HL-60 (cell line): ENCODE results near the gene CD40LG.

ENCODE experiments used
- DNase-seq, 2 experiments: peaks; one replicate each; pipeline ENCODE4 v3.0.0-alpha.2; 2010 to 2020; ENCODE audit warnings: low read depth in 1 of 2, low spot score in 1 of 2
- H3K27ac ChIP-seq: fragments of 250-450 bp; sonication (Bioruptor Pico); replicated peaks from 2 replicates; pipeline ENCODE4 v1.5.1; 2020; ENCODE audit warnings: mild to moderate bottlenecking, moderate library complexity
- H3K27me3 ChIP-seq: fragments of 250-450 bp; sonication (Bioruptor Pico); 2 replicates; pipeline ENCODE4 v1.5.1; 2021; ENCODE audit warnings: mild to moderate bottlenecking, moderate library complexity; ENCODE audit not compliant: insufficient read depth, poor library complexity, severe bottlenecking
- H3K4me3 ChIP-seq: replicated peaks from 2 replicates; pipeline ENCODE4 v1.5.1; 2011; ENCODE audit warnings: mild to moderate bottlenecking, control low read depth, low read length; ENCODE audit not compliant: insufficient read depth
- CTCF ChIP-seq: IDR thresholded peaks from one replicate; pipeline ENCODE4 v1.5.1; 2011; ENCODE audit warnings: low read length, control low read depth, inconsistent platforms; ENCODE audit not compliant: insufficient read depth
- GABPA ChIP-seq: IDR thresholded peaks from 2 replicates; pipeline ENCODE4 v1.6.1; 2012; ENCODE audit warnings: low read depth
- POLR2AphosphoS5 ChIP-seq: IDR thresholded peaks from 2 replicates; pipeline ENCODE4 v1.6.1; 2012; ENCODE audit warnings: low read depth
- SPI1 ChIP-seq: IDR thresholded peaks from 2 replicates; pipeline ENCODE4 v1.6.1; 2012; ENCODE audit warnings: low read depth, mild to moderate bottlenecking, borderline replicate concordance
- TF ChIP-seq, protein P1 (sequence below): IDR thresholded peaks from 2 replicates; pipeline ENCODE4 v1.6.1; 2012; ENCODE audit warnings: low read depth; ENCODE audit not compliant: insufficient replicate concordance

Gene CD40LG

GRCh38 chrX:136607236-136607635, 40.7 kb upstream of the CD40LG start:
- H3K4me3 ChIP-seq: no peak overlapping the region
- no peak for TF ChIP-seq POLR2AphosphoS5
- TF ChIP-seq GABPA: no peak
- no peak for TF ChIP-seq SPI1
- TF ChIP-seq CTCF: no peak
- TF ChIP-seq, protein P1, sequence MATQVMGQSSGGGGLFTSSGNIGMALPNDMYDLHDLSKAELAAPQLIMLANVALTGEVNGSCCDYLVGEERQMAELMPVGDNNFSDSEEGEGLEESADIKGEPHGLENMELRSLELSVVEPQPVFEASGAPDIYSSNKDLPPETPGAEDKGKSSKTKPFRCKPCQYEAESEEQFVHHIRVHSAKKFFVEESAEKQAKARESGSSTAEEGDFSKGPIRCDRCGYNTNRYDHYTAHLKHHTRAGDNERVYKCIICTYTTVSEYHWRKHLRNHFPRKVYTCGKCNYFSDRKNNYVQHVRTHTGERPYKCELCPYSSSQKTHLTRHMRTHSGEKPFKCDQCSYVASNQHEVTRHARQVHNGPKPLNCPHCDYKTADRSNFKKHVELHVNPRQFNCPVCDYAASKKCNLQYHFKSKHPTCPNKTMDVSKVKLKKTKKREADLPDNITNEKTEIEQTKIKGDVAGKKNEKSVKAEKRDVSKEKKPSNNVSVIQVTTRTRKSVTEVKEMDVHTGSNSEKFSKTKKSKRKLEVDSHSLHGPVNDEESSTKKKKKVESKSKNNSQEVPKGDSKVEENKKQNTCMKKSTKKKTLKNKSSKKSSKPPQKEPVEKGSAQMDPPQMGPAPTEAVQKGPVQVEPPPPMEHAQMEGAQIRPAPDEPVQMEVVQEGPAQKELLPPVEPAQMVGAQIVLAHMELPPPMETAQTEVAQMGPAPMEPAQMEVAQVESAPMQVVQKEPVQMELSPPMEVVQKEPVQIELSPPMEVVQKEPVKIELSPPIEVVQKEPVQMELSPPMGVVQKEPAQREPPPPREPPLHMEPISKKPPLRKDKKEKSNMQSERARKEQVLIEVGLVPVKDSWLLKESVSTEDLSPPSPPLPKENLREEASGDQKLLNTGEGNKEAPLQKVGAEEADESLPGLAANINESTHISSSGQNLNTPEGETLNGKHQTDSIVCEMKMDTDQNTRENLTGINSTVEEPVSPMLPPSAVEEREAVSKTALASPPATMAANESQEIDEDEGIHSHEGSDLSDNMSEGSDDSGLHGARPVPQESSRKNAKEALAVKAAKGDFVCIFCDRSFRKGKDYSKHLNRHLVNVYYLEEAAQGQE: no peak
- no peak overlapping the region for H3K27ac ChIP-seq
- no peaks in the 10 kb centered on the region for H3K27me3 ChIP-seq
- DNase-seq: no peak

DNA sequence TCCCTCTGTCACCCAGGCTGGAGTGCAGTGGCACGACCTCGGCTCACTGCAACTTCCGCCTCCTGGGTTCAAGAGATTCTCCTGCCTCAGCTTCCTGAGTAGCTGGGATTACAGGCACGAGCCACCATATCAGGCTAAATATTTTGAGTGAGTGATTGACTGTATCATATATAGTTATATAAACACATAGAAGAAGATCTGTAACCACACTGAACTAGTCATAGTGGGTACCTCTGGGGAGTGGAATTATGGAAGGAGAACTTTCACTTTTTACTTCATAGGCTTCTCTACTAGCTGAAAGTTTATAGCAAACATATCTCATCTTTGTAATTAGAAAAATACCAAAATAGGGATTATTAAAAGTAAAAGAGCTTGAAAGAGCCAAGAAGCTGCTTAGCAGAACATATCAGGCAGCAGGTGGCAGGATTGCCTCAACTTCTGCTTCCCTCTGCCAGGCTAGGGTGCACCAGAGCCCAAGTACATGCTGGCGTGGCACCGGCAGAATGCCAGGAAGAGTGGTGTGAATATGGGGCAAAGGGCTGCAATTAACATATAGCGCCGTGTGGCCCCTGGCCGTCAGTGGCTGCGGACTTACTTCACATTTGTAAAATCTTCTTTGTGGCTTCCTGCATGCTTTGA, 39.5 kb upstream of the CD40LG start:
- TF ChIP-seq, protein P1: no peak
- TF ChIP-seq CTCF: peak; percentile 17
- Histone ChIP-seq H3K27ac (no peak overlapping the region), H3K4me3 (no peak overlapping the region), H3K27me3 (no peaks in the 10 kb centered on the region)
- peak; percentile 10 to 64 for DNase-seq

DNA sequence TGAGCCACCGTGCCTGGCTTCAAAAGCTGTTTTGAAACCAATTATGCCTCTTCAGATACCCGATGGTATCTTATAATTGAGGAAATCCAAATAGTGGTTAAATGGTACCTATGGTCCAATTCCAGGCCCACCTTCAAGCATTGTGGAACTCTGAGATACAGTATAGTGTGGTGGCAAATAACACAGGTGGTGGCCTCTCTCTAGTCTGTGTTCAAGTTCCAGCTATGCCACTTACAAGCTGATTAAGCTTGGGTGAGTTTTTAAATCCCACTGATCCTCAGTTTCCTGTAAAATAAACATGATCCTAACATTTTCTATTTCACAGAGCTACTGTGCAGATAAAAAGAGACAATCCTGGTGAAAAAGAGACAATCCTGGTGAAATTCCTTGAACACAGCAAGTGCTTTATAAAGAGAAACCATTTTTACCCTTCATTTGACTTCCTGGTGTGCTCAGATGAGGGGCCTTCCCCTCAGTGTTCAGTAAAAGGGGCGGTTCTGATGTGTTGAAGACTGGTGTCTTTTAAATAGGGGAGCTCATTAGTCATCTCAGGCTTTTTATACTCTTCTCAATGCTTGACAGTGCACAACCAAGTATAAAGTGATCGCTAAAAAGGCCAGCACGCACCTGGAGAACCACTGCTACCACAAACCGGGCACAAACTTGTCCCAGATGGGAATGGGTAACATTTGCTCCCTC, 30.8 kb upstream of the CD40LG start:
- TF ChIP-seq SPI1 (no peak), GABPA (no peak)
- Histone ChIP-seq H3K27me3 (no peaks in the 10 kb centered on the region), H3K27ac (no peak overlapping the region), H3K4me3 (no peak overlapping the region)
- DNase-seq: no peak

DNA sequence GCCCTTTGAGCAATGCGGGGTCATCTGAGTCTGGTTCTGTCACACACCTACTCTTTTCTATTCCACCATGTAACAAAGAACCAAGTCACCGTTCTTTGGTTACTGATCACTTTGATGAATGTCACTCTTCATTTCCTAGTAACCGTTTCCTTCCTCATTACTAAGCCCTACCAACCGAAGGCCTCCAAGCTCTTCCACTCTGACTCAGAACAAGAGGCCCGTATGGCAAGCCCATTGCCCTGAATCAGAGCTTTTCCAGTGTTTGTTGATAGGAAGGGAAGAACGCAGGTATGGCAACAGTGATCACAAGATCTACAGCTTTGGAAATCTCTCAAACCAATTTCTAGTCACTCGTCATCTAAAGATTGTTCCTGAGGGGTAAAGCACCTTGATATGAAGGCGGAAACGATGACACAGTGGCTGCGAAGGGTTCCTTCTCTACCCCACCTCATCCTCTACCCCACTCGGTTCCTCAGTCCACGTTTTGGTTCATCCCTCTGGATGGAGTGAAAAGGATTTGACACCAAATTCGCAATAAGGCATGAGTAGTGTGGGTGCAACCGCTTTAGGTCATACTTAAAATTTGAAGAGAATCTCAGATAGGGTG, 28.0 kb upstream of the CD40LG start:
- no peak overlapping the region for H3K27ac ChIP-seq
- no peaks in the 10 kb centered on the region for H3K27me3 ChIP-seq
- H3K4me3 ChIP-seq: no peak overlapping the region
- DNase-seq: no peak
- TF ChIP-seq GABPA (no peak), SPI1 (no peak), CTCF (no peak), POLR2AphosphoS5 (no peak)
- TF ChIP-seq, protein P1: no peak
